Endodermal cell (in vitro differentiated cells): ENCODE data around the gene CAMTA1. TPM values are rescaled to one million over a fixed set of nuclear protein-coding genes. Genes with fewer than 3 reads are reported as not detected.
A peak's percentile ranks its signal among the peaks of the same experiment; 100 is the strongest.

Experiments used
- DNase-seq: peaks from one replicate; pipeline ENCODE4 v3.0.0-alpha.2; 2017
- H3K27ac ChIP-seq: 2 replicates; pipeline ENCODE4 v1.5.1; 2013; ENCODE audit warnings: mild to moderate bottlenecking, low read depth, low read length, moderate library complexity
- H3K27me3 ChIP-seq: 2 replicates; pipeline ENCODE4 v1.6.1; 2013; ENCODE audit warnings: mild to moderate bottlenecking, low read length, moderate library complexity; ENCODE audit not compliant: insufficient read depth, control insufficient read depth, poor library complexity, severe bottlenecking
- H3K36me3 ChIP-seq: 2 replicates; pipeline ENCODE4 v1.7.0; 2013; ENCODE audit warnings: mild to moderate bottlenecking, low read length, moderate library complexity; ENCODE audit not compliant: control insufficient read depth, insufficient read depth
- H3K4me1 ChIP-seq: one replicate; pipeline ENCODE4 v1.7.0; 2013; ENCODE audit warnings: low read length; ENCODE audit not compliant: control insufficient read depth, insufficient read depth
- H3K4me3 ChIP-seq: 2 replicates; pipeline ENCODE4 v1.5.1; 2013; ENCODE audit warnings: mild to moderate bottlenecking, low read length, moderate library complexity
- H3K9ac ChIP-seq: 2 replicates; pipeline ENCODE4 v1.6.1; 2013; ENCODE audit warnings: mild to moderate bottlenecking, low read length, moderate library complexity; ENCODE audit not compliant: poor library complexity, severe bottlenecking; ENCODE audit errors: extremely low read depth
- H3K9me3 ChIP-seq: 2 replicates; pipeline ENCODE4 v1.6.1; 2013; ENCODE audit warnings: mild to moderate bottlenecking, low read length, moderate library complexity; ENCODE audit not compliant: control insufficient read depth
- H3K27ac Mint-ChIP-seq: 2 replicates; pipeline ENCODE4 v1.8.0; 2020; ENCODE audit warnings: mixed read lengths
- H3K27me3 Mint-ChIP-seq: 2 replicates; pipeline ENCODE4 v1.8.0; 2021; ENCODE audit warnings: mild to moderate bottlenecking, mixed read lengths; ENCODE audit not compliant: insufficient read depth
- H3K36me3 Mint-ChIP-seq: 2 replicates; pipeline ENCODE4 v1.8.0; 2020; ENCODE audit warnings: low read depth, mixed read lengths
- H3K4me1 Mint-ChIP-seq: 2 replicates; pipeline ENCODE4 v1.8.0; 2020; ENCODE audit warnings: mixed read lengths
- H3K4me3 Mint-ChIP-seq: 2 replicates; pipeline ENCODE4 v1.8.0; 2020; ENCODE audit warnings: mild to moderate bottlenecking, moderate library complexity, mixed read lengths
- H3K9me3 Mint-ChIP-seq: 2 replicates; pipeline ENCODE4 v1.8.0; 2020; ENCODE audit warnings: mild to moderate bottlenecking, mixed read lengths
- CTCF ChIP-seq: fragments of 200-600 bp; sonication (generic); conservative IDR thresholded peaks from 2 replicates; pipeline ENCODE4 v1.5.0; 2021; ENCODE audit warnings: antibody characterized with exemption, mild to moderate bottlenecking
- WGBS, 2 experiments: methylation state at CpG; one replicate each; pipeline versions ENCODE4 v1.1.5 to v1.1.7; 2013; ENCODE audit warnings: missing lambda C conversion rate in 2 of 2, mixed read lengths in 1 of 2; ENCODE audit not compliant: insufficient coverage in 1 of 2, insufficient read length in 1 of 2; 5-methylcytosine and 5-hydroxymethylcytosine counted together
- total RNA-seq, 2 donors: library from RNA; stranded (reverse); fragmentation: NEBNext Ultra II Directional in 1 of 2; extraction: Animal tissue kit (Norgen Biotek cat#: 25700) in 1 of 2; gene quantifications; 2 replicates in 1 of 2; 3 replicates in 1 of 2; pipeline ENCODE4 v1.2.1, GENCODE V29; 2021

CAMTA1 gene
- total RNA-seq, 2 donors from 2014 or later = 123 to 137 TPM

- peaks cover 24% of the 10 kb centered on the region for H3K4me1 Mint-ChIP-seq
- no peaks in the 10 kb centered on the region for H3K9me3 ChIP-seq
- H3K27me3 Mint-ChIP-seq = no peaks in the 10 kb centered on the region
- peaks cover 9% of the 10 kb centered on the region for H3K36me3 Mint-ChIP-seq
- TF ChIP-seq CTCF = no peak
- DNase-seq = no peak
- no peaks in the 10 kb centered on the region for H3K9me3 Mint-ChIP-seq
- no peak overlapping the region for H3K9ac ChIP-seq
- H3K4me1 ChIP-seq = peaks cover 4% of the 10 kb centered on the region
- H3K27ac Mint-ChIP-seq = no peak overlapping the region
- H3K27me3 ChIP-seq = no peaks in the 10 kb centered on the region
- no peak overlapping the region for H3K4me3 ChIP-seq
- H3K36me3 ChIP-seq = no peaks in the 10 kb centered on the region
- H3K27ac ChIP-seq = no peak overlapping the region
- 90 to 100% methylated on average over 4 to 7 of the region's 7 CpGs for WGBS, 2 experiments
- no peak overlapping the region for H3K4me3 Mint-ChIP-seq
Observed at GRCh38 chr1:6891781-6892579, 106.7 kb downstream of the CAMTA1 start.

GRCh38 chr1:6893388-6893787, 108.1 kb downstream of the CAMTA1 start:
- Histone ChIP-seq H3K27me3 (no peaks in the 10 kb centered on the region), H3K9ac (no peak overlapping the region), H3K4me1 (peaks cover 4% of the 10 kb centered on the region), H3K27ac (no peak overlapping the region), H3K4me3 (no peak overlapping the region), H3K9me3 (no peaks in the 10 kb centered on the region), H3K36me3 (no peaks in the 10 kb centered on the region)
- peaks cover 21% of the 10 kb centered on the region for H3K4me1 Mint-ChIP-seq
- no peaks in the 10 kb centered on the region for H3K9me3 Mint-ChIP-seq
- no peaks in the 10 kb centered on the region for H3K27me3 Mint-ChIP-seq
- no peak for DNase-seq
- 96 to 100% methylated on average over 3 to 7 of the region's 7 CpGs for WGBS, 2 experiments
- H3K36me3 Mint-ChIP-seq = peaks cover 3% of the 10 kb centered on the region
- peak overlapping the region; percentile 49 for H3K27ac Mint-ChIP-seq
- H3K4me3 Mint-ChIP-seq = no peak overlapping the region
- TF ChIP-seq CTCF = no peak

GRCh38 chr1:6897138-6897537, 111.9 kb downstream of the CAMTA1 start:
- Histone ChIP-seq H3K27ac (no peak overlapping the region), H3K36me3 (no peaks in the 10 kb centered on the region), H3K9me3 (no peaks in the 10 kb centered on the region), H3K4me3 (no peak overlapping the region), H3K9ac (no peak overlapping the region), H3K27me3 (no peaks in the 10 kb centered on the region), H3K4me1 (no peaks in the 10 kb centered on the region)
- WGBS, 2 experiments = 100% methylated on average over 2 of the region's 2 CpGs; no CpG with 5 or more reads in 1 of the 2 experiments
- TF ChIP-seq CTCF = no peak
- Mint-ChIP-seq H3K36me3 (peaks cover 3% of the 10 kb centered on the region), H3K27me3 (no peaks in the 10 kb centered on the region), H3K4me1 (peaks cover 15% of the 10 kb centered on the region), H3K9me3 (no peaks in the 10 kb centered on the region), H3K4me3 (no peak overlapping the region), H3K27ac (no peak overlapping the region)
- DNase-seq = no peak
